PC-3 (cell line): ENCODE measurements around the gene TRIM25. TPM values are rescaled to one million over a fixed set of nuclear protein-coding genes. Genes with fewer than 3 reads are reported as not detected.

Source experiments
- ATAC-seq: fragments of 200-7000 bp; cut with Tn5 transposase; 2 replicates; pipeline ENCODE4 v1.9.1; 2020; ENCODE audit warnings: mild to moderate bottlenecking, moderate library complexity
- BruUV-seq: library from RNA; stranded (reverse); fragments of 400-500 nt; replicated peaks from 2 replicates; lab custom pipeline; 2021; lab: Mats Ljungman, UMichigan
- CTCF ChIA-PET: fragments of 300-600 bp; sonication (Branson Sonifier 250); formaldehyde crosslinking; loops from one replicate; lab custom pipeline; 2022; ENCODE audit warnings: antibody characterized with exemption; lab: Charles Lee
- POLR2A ChIA-PET: fragments of 300-600 bp; sonication (Branson Sonifier 250); formaldehyde crosslinking; loops from one replicate; lab custom pipeline; 2022; ENCODE audit warnings: antibody characterized with exemption; ENCODE audit not compliant: unreplicated experiment; lab: Charles Lee
- DNase-seq: peaks from one replicate; pipeline ENCODE4 v3.0.0-alpha.2; 2015
- H2AFZ ChIP-seq: fragments of 300-600 bp; sonication (generic); 2 replicates; pipeline ENCODE4 v1.6.0; 2016; ENCODE audit warnings: antibody characterized with exemption, low read length
- H3F3A ChIP-seq: fragments of 300-600 bp; sonication (generic); one replicate; pipeline ENCODE4 v1.6.0; 2017; ENCODE audit warnings: antibody characterized with exemption, low read length, control low read depth, mild to moderate bottlenecking; ENCODE audit not compliant: unreplicated experiment
- H3K27ac ChIP-seq: fragments of 300-600 bp; sonication (generic); 2 replicates; pipeline ENCODE4 v1.5.1; 2016; ENCODE audit warnings: mild to moderate bottlenecking, low read length
- H3K27me3 ChIP-seq: fragments of 300-600 bp; sonication (generic); 2 replicates; pipeline ENCODE4 v1.6.1; 2016; ENCODE audit warnings: low read length, mixed read lengths
- H3K36me3 ChIP-seq: fragments of 300-600 bp; sonication (generic); 2 replicates; pipeline ENCODE4 v1.6.1; 2016; ENCODE audit warnings: low read depth, mixed run types, low read length, mixed read lengths
- H3K4me1 ChIP-seq: fragments of 300-600 bp; sonication (generic); 2 replicates; pipeline ENCODE4 v1.5.1; 2016; ENCODE audit warnings: low read length; ENCODE audit not compliant: insufficient read depth
- H3K4me2 ChIP-seq: fragments of 300-600 bp; sonication (generic); 2 replicates; pipeline ENCODE4 v1.6.0; 2016; ENCODE audit warnings: low read length
- H3K4me3 ChIP-seq: fragments of 300-600 bp; sonication (generic); 2 replicates; pipeline ENCODE4 v1.5.1; 2016; ENCODE audit warnings: mild to moderate bottlenecking, low read length, mixed read lengths
- H3K79me2 ChIP-seq: fragments of 300-600 bp; sonication (generic); 2 replicates; pipeline ENCODE4 v1.6.1; 2017; ENCODE audit warnings: low read length, mixed read lengths
- H3K9ac ChIP-seq: fragments of 300-600 bp; sonication (generic); 2 replicates; pipeline ENCODE4 v1.6.0; 2016; ENCODE audit warnings: mild to moderate bottlenecking, low read length
- H3K9me2 ChIP-seq: fragments of 300-600 bp; sonication (generic); replicated peaks from 2 replicates; pipeline ENCODE4 v1.6.1; 2016; ENCODE audit warnings: mixed run types, low read length, mixed read lengths
- H3K9me3 ChIP-seq: fragments of 300-600 bp; sonication (generic); 2 replicates; pipeline ENCODE4 v1.6.1; 2016; ENCODE audit warnings: low read length, mixed read lengths
- H4K20me1 ChIP-seq: fragments of 300-600 bp; sonication (generic); 2 replicates; pipeline ENCODE4 v1.6.1; 2016; ENCODE audit warnings: low read length, mixed read lengths
- EZH2 ChIP-seq: fragments of 300-600 bp; sonication (generic); IDR thresholded peaks from one replicate; pipeline ENCODE4 v1.6.1; 2017; ENCODE audit warnings: antibody characterized with exemption, mild to moderate bottlenecking, low read length; ENCODE audit not compliant: unreplicated experiment
- EZH2phosphoT487 ChIP-seq: fragments of 300-600 bp; sonication (generic); IDR thresholded peaks from 2 replicates; pipeline ENCODE4 v1.6.1; 2018; ENCODE audit warnings: mild to moderate bottlenecking, antibody characterized with exemption, low read length, borderline replicate concordance
- intact Hi-C: fragments of 100-400 bp; cut with micrococcal nuclease; formaldehyde crosslinking; loops from 2 replicates; pipeline ENCODE4 v1.9.0; 2023
- total RNA-seq: library from RNA; depleted of rRNA; stranded (reverse); fragments of >200 nt; gene quantifications from 2 replicates; pipeline ENCODE4 v1.2.3, GENCODE V29; 2014
- TF ChIP-seq, protein P1 (sequence below): fragments of 300-600 bp; sonication (generic); conservative IDR thresholded peaks from 2 replicates; pipeline ENCODE4 v1.5.1; 2017; ENCODE audit warnings: antibody characterized with exemption, low read depth, mild to moderate bottlenecking, low read length

TRIM25 gene
- total RNA-seq, 1 experiment from 2014 or later, result 44.0 TPM

DNA sequence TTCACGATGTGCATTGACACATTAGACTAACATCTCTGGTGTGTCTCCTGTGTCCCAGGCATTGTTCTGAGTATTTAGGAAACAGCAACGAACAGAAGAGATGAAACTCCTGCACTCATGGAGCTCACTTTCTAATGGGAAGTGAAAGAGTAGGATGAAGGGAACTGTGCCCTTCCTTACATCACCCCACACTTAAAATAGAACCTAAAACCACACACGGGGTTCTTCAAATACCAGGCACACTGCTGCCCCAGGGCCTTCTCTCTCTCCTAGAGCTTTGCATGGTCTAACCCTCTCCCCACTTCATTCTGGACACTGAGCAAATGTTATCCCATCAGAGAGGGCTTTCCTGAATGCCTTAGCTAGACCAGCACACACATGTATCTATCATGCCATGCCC is 33.7 kb downstream of the TRIM25 start:
- Histone ChIP-seq H3K4me3 (no peak overlapping the region), H3K9ac (no peak overlapping the region), H3K4me1 (no peaks in the 10 kb centered on the region), H3K9me2 (no peaks in the 10 kb centered on the region), H3F3A (no peaks in the 10 kb centered on the region), H3K9me3 (no peaks in the 10 kb centered on the region), H3K4me2 (no peak overlapping the region), H3K36me3 (no peaks in the 10 kb centered on the region), H4K20me1 (no peaks in the 10 kb centered on the region), H3K27ac (no peak overlapping the region), H3K27me3 (no peaks in the 10 kb centered on the region), H3K79me2 (no peaks in the 10 kb centered on the region), H2AFZ (no peak overlapping the region)
- ChIA-PET CTCF (interaction anchor here (0.5 kb wide), 1 partner anchor 125 kb away, joined by 8 read pairs; no protein-coding TSS in a partner anchor), POLR2A (interaction anchor here (0.6 kb wide), 1 partner anchor 34 kb away, joined by 3 read pairs; the partner anchor contains the start of gene TRIM25)
- ATAC-seq, result no peak
- TF ChIP-seq, protein P1, sequence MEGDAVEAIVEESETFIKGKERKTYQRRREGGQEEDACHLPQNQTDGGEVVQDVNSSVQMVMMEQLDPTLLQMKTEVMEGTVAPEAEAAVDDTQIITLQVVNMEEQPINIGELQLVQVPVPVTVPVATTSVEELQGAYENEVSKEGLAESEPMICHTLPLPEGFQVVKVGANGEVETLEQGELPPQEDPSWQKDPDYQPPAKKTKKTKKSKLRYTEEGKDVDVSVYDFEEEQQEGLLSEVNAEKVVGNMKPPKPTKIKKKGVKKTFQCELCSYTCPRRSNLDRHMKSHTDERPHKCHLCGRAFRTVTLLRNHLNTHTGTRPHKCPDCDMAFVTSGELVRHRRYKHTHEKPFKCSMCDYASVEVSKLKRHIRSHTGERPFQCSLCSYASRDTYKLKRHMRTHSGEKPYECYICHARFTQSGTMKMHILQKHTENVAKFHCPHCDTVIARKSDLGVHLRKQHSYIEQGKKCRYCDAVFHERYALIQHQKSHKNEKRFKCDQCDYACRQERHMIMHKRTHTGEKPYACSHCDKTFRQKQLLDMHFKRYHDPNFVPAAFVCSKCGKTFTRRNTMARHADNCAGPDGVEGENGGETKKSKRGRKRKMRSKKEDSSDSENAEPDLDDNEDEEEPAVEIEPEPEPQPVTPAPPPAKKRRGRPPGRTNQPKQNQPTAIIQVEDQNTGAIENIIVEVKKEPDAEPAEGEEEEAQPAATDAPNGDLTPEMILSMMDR, result no peak
- TF ChIP-seq EZH2 (no peak), EZH2phosphoT487 (no peak)
- BruUV-seq, result no TSS peak
- DNase-seq, result no peak
- intact Hi-C loops, result no loop called here

GRCh38 chr17:56879280-56879679 is 34.6 kb downstream of the TRIM25 start:
- Histone ChIP-seq H3K4me2 (no peak overlapping the region), H3K27ac (no peak overlapping the region), H3K79me2 (no peaks in the 10 kb centered on the region), H3K9me3 (no peaks in the 10 kb centered on the region), H3K27me3 (no peaks in the 10 kb centered on the region), H3K4me1 (no peaks in the 10 kb centered on the region), H3K4me3 (no peak overlapping the region), H3K36me3 (no peaks in the 10 kb centered on the region), H2AFZ (no peak overlapping the region), H4K20me1 (no peaks in the 10 kb centered on the region), H3K9me2 (no peaks in the 10 kb centered on the region), H3K9ac (no peak overlapping the region), H3F3A (no peaks in the 10 kb centered on the region)
- POLR2A ChIA-PET, result interaction anchor here (0.7 kb wide), 1 partner anchor 9 kb away, joined by 3 read pairs; no protein-coding TSS in a partner anchor
- no peak for DNase-seq
- no TSS peak for BruUV-seq
- CTCF ChIA-PET, result no interaction called here
- no peak for ATAC-seq
- TF ChIP-seq, protein P1, result no peak
- TF ChIP-seq EZH2 (no peak), EZH2phosphoT487 (no peak)
- intact Hi-C loops, result no loop called here

- H3K4me2 ChIP-seq, result no peak overlapping the region
- H3K4me3 ChIP-seq, result no peak overlapping the region
- H3K79me2 ChIP-seq, result no peaks in the 10 kb centered on the region
- no peaks in the 10 kb centered on the region for H3F3A ChIP-seq
- H3K4me1 ChIP-seq, result no peaks in the 10 kb centered on the region
- H3K9ac ChIP-seq, result no peak overlapping the region
- CTCF ChIA-PET, result no interaction called here
- H2AFZ ChIP-seq, result no peak overlapping the region
- no peak for TF ChIP-seq EZH2phosphoT487
- TF ChIP-seq, protein P1, result no peak
- TF ChIP-seq EZH2, result no peak
- H3K36me3 ChIP-seq, result no peaks in the 10 kb centered on the region
- ATAC-seq (no peak), DNase-seq (no peak)
- H3K27ac ChIP-seq, result no peak overlapping the region
- no TSS peak for BruUV-seq
- intact Hi-C loops, result no loop called here
- POLR2A ChIA-PET, result no interaction called here
- no peaks in the 10 kb centered on the region for H3K9me2 ChIP-seq
- H4K20me1 ChIP-seq, result no peaks in the 10 kb centered on the region
- no peaks in the 10 kb centered on the region for H3K27me3 ChIP-seq
- H3K9me3 ChIP-seq, result no peaks in the 10 kb centered on the region
These were observed 37.1 kb downstream of the TRIM25 start for GRCh38 chr17:56876766-56877179.
